Measurements from ENCODE around the gene KRTAP5-4.
"Not testable (repeated sequence)": the region's sequence is repeated elsewhere in the genome, so short reads cannot be mapped to it uniquely, and the experiment has no call there.

Gene KRTAP5-4

DNA sequence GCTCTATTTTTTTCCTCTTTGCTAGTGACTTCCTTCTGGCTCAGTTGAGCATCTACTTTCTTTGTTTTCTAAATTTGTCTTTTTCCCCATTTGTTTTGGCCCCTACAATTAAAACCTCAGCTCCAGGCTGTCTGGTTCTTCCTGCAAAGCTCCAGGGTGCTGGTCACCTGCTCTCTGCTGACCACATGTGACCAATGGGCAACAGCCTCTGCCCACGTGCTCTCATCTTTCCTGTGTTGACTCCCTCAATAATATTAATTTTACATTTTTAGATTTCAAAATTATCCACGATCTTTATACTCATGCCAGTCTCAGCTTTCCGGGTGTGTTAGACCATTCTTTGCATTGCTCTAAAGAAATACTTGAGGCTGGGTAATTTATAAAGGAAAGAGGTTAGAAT lies 23.5 kb downstream of the KRTAP5-4 start:
- DNase-seq = not testable (repeated sequence)

DNA sequence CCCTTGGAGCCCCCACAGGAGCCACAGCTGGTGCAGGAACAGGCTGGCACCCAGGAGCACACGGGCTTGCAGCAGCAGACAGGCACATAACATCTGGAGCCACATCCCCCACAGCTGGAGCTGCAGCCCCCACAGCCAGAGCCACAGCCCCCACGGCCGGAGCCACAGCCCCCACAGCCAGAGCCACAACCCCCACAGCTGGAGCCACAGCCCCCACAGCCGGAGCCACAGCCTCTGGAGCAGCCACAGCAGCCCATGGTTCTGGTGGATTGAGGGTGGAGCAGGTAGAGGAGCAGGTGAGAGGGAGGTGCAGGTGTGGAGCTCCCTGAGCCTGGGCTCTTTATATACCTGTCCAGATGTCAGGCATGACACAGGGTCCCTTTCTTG lies 24.0 kb downstream of the KRTAP5-4 start, which contains the start of gene KRTAP5-2:
TSS of gene KRTAP5-2 (minus strand) at position 301 of the 387 bp plus-strand sequence. CDS start at position 257, 44 bp downstream.
- DNase-seq = no peak

DNA sequence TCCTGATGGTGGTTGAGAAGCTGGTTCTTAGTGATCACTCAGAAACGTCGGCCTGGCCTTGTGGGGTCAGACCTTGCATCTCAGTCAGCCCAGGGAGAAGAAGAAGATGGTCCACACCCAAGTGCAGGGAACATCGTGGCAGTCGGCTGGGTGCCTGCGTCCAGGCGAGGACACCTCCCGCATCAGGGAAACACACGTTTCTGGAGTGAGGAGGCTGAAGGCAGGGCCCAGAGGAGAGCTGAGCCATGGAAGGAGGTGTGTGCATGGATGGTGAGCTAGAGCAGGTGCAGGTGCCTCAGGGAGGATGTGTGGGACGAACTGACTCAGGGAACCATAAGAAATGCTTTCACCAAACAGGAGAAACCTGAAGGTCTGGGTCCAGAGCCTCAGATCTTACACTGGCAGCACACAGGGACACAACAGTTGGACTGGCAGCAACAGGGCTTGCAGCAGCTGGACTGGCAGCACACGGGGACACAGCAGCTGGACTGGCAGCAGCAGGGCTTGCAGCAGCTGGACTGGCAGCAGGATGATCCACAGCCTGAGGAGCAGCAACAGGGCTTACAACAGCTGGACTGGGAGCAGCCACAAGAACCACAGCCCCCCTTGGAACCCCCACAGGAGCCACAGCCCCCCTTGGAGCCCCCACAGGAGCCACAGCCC lies 24.5 kb downstream of the KRTAP5-4 start:
- DNase-seq = no peak

DNA sequence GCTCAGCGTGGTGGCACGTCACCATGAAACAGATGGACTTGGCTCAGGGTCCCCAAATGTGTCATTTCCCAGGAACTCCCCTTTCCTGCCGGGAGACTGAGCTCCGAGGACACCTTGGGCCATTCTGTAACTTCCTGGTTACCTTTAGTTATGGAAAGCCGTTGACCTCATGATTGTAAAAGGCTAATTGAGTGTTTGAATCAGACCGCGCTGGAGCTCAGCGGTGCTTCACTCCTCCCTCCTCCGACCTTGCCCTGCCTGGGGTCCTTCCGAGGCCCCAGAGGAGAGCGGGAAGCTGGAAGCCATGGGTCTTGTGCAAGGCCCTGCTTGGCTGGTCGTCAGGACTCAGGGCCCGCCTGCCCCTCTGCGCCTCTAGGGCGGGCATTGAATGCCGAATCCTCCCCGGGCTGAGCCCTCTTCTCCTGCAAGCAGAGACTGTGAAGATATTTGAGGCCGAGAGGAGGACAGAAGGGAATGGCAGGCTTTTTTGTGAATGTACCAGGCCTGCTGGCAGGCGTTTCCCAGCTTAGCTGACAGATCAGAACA lies 25.3 kb downstream of the KRTAP5-4 start:
- DNase-seq = not testable (repeated sequence)

DNA sequence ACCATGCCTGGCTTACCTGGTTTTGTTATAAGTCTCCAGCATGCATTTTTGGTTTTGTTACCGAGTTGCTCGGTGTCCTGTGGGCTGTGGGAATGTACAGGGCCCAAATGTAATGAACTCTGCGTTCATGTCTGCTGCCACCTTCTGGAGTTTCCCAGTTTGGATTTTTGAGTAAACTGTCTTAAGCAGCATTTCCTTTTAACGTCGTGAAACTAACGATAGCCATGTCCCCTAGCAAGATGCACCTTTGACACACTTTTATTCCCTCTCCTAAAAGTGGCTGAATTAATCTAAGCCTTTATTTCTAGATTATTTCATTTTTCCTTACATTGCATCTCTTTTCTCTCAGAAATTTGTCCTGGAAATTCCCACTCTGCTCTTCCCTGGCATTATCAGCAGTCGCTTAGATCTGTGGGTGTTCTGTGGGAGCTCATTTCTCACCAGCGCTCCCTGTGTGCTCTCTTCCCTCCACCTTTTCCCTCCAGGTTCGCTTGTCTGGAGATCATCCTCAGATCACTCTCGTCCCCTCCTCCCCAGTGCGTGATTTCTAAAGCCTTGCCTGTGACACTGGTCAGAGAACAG lies 25.9 kb downstream of the KRTAP5-4 start:
- DNase-seq = not testable (repeated sequence)

DNA sequence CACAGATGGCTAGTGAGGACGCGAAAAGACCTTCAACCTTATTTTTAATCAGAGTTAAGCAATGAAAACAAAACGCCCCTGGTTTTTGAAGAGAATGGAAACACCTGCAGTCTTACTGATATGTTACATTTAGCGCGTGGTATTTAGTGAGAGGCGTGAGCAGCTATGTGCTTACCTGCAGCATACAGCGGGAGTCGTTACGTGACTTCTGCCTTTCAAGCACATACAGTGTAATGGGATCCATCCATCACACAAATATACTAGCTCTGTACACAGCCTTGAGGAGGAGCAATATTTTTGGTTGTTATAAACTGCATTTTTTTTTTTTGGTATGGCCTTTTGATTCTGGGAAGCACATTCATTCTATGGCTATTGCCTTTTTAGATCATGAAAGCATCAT lies 29.3 kb downstream of the KRTAP5-4 start:
- DNase-seq = no peak

DNA sequence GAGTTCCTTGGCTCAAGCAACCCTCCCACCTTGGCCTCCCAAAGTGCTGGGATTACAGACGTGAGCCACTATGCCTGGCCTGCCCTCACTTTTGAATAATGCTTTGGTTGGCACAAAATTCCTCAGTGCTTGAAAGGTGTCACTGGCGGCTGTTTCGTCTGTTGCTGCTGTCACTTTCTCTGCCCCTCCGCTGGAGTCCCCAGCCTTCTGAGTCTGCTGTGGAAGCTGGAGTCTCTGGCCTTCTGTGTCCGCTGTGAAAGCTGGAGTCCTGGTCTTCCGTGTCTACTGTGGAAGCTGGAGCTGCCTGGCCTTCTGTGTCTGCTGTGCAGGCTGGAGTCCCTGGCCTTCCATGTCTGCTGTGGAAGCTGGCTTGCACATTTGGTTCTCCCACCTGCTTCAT lies 31.9 kb downstream of the KRTAP5-4 start:
- no peak for DNase-seq

DNA sequence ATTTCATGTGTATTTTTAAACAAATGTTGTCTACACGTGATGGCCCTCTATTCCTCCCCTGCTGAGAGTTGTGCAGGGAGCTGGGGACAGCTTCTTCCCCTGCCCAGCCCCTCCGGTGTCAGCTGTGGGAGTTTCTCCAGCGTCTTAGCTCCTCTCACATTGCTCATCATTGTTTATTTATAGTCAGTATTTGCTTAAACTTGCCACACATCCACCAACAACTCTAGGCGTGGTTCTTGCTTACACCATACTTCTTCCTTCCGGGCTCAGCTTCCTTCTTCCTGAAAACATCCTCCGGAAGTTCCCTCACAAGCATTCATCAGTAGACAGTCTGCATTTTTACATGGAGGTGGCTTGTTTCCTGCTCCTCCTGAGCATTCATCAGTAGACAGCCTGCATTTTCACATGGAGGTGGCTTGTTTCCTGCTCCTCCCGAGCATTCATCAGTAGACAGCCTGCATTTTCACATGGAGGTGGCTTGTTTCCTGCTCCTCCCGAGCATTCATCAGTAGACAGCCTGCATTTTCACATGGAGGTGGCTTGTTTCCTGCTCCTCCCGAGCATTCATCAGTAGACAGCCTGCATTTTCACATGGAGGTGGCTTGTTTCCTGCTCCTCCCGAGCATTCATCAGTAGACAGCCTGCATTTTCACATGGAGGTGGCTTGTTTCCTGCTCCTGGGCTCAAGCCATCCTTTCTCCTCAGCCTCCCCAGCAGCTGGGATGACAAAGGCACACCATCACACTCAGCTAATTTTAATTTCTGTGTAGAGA lies 32.6 kb downstream of the KRTAP5-4 start:
- DNase-seq = not testable (repeated sequence)

DNA sequence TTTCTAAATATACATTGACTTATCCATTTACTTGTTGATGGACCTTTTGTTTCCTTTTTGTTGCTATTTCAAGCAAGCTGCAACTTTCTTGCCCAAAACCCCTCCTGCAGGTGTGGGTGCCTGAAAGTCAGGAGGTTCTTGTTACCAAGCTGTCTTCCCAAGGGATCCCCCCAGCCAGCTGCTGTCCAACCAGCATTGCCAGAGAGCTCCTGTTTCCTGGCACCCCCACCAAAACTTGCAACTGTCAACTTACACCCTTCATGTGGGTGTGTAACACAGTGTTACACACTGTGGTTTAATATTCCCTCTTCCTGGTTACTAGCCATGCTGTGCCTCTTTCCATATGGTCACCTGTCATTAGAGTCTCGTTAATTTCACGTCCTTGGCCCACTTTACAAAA lies 35.2 kb downstream of the KRTAP5-4 start:
- no peak for DNase-seq

DNA sequence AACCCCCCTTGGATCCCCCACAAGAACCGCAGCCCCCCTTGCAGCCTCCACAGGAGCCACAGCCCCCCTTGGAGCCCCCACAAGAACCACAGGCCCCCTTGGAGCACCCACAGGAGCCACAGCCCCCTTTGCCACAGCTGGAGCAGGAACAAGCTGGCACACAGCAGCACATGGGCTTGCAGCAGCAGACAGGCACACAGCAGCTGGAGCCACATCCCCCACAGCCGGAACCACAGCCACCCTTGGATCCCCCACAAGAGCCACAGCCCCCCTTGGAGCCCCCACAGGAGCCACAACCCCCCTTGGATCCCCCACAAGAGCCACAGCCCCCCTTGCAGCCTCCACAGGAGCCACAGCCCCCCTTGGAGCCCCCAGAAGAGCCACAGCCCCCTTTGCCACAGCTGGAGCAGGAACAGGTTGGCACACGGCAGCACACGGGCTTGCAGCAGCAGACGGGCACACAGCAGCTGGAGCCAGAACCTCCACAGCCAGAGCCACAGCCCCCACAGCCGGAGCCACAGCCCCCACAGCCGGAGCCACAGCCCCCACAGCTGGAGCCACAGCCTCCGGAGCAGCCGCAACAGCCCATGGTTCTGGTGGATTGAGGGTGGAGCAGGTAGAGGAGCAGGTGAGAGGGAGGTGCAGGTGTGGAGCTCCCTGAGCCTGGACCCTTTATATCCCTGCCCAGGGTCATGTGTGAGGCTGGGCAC lies 37.1 kb downstream of the KRTAP5-4 start, which contains the start of gene KRTAP5-1:
TSS of gene KRTAP5-1 (minus strand) at position 623 of the 710 bp plus-strand sequence. CDS start at position 589, 34 bp downstream.
- not testable (repeated sequence) for DNase-seq

DNA sequence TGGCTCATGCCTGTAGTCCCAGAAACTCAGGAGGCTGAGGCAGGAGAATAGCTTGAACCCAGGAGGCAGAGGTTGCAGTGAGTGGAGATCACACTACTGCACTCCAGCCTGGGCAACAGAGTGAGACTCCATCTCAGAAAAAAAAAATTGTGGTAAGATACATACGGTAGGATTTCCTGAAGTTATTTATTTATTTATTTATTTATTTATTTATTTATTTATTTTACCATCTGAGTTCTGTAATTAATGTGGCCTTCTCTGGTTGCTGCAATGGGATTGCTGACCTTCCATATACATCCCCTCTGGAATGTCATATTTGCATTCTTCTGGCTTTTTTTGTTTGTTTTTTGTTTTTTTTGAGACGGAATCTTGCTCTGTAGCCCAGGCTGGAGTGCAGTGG lies 39.0 kb downstream of the KRTAP5-4 start:
- DNase-seq = not testable (repeated sequence)

DNA sequence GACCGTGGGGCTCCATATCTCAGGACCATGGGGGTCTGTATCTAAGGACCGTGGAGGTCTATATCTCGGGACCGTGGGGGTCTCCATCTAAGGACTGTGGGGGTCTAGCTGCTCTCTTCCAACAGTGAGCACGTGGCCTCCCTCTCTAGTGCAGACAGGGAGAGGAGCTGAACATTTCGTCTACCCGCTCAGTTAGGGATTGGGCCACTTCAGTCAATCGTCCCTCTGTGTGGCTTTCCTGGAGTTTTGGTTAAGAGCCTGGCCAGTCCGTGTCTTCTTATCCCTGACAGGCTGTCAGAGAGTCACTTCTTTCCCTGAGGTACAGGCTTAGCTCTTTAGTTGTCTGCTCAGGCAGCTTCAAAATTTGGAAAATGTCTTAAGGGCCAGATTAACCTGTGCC lies 40.0 kb downstream of the KRTAP5-4 start:
- no peak for DNase-seq

DNA sequence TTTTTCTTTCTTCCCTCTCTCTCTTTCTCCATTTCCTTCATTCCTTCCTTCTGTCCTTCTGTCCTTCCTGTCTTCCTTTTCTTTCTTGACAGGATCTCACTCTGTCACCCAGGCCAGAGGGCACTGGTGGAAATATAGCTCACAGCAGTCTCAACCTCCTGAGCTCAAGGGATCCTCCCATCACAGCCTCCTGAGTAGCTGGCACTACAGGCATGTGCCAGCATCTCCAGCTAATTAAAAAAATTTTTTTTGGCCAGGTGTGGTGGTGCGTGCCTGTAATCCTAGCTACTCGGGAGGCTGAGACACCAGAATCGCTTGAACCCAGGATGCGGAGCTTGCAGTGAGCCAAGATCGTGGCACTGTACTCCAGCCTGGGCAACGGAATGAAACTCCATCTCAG lies 45.1 kb downstream of the KRTAP5-4 start:
- DNase-seq = no peak

DNA sequence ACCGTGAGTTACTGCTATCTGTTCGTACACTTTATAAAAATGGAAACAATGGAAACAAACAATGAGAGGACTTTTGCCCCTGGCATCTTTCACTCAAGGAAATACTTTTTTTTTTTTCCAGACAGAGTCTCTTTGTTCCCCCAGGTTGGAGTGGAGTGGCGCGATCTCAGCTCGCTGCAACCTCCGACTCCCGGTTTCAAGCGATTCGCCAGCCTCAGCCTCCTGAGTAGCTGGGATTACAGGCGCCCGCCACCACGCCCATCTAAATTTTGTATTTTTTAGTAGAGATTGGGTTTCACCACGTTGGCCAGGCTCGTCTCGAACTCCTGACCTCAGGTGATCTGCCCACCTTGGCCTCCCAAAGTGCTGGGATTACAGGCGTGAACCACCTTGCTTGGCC lies 46.2 kb downstream of the KRTAP5-4 start:
- not testable (repeated sequence) for DNase-seq

DNA sequence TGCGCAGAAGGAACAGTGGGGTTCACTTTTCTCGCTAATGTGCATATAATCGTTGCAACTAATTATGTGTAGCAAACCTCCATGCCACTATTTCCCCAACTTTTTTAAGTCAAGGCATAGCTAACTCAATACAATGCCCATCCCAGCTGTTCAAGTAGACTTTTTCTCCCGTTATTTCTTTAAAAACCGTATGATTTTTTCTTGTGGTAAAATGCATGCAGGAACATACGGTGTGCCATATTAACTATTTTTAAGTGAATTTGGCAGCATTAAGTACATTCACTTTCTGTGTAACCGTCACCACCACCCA lies 47.0 kb downstream of the KRTAP5-4 start:
- no peak for DNase-seq

DNA sequence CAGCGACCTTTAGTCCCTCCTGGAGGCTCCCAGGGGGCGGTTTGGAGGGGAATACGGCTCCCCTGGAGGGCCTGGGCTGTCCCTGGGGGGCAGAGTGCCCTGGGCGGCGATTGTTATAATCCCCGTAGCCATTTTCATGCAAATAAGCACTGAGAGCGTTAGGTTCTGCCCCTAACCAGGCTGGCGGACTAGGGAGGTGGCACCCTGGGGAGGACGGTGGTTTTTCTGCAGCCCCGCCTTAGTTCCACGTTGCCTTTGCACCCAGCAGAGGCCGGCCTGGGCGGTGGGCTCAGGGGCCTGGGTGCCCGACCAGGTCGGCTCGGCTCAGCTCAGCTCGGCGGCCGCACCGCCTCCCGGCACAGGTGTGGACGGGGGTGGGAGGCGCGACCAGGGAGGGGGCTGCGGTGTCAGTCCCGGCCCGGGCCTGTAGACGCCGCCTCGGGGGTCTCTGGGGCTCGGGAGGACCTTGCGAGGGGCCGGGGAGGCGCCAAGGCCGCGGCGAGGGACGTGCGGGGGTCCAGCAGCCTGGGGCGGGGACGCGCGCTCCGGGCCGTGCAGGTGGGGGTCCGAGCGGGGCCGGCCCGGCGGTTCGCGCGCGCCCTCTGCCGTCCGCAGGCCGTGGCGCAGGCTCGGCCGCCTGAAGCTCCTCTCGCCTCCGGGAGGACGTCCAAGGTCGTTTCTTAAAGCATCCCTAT lies 47.6 kb downstream of the KRTAP5-4 start:
- no peak for DNase-seq

DNA sequence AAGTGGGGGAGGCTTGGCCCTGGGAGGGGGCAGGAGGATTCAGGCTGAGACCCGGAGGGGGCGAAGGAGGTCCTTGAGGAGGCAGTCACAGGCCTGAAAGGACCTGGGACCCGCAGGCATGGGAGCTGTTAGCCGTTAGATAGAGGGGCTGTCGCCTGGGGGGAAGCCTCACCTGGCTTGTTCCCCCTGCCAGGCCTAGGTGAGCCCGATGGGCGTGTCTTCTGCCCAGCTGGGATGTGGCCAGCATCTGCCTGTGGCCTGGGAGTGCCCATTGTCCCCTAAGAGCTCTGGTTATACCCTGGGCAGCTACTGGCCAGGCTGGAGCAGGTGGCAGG lies 48.1 kb downstream of the KRTAP5-4 start:
- no peak for DNase-seq

DNA sequence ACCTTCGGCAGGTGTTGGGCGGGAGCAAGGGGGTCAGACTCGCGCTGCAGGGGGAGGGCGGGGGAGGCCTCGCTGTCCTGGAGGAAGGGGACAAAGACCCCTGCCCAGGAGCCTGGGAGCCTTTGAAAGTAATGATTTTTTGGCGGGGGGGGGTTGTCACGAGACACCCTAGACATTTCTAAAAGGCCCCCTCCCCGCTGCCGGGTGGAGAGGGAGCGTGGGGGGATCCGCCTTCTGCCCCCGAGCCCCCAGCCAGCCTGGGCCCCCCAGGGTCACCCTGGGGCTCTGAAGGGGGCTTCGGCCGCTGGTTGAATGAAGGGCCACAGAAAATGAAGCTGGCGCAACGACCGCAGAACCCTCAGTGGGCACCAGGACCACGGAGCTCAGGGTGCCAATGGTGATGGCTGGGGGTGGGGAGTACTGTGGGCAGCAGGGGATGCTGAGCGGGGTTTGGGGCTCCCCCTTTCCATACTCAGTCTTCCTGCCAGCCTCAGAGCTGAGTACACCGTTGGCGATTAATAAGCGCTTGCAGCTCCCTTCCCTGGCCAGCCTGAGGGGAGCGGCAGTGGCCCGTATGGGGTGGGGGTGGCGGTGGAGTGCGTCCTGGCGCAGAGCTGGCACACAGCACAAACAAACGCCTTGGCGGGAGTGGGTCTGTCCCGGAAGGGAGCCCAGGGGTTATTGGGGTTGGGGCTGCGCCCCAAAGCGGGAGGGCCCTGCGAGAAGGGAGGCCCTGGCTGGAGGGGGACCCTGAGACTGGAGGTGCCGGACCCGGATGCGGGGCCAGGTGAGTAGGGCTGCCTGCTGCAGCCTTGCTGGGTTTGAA lies 48.6 kb downstream of the KRTAP5-4 start:
- no peak for DNase-seq

DNA sequence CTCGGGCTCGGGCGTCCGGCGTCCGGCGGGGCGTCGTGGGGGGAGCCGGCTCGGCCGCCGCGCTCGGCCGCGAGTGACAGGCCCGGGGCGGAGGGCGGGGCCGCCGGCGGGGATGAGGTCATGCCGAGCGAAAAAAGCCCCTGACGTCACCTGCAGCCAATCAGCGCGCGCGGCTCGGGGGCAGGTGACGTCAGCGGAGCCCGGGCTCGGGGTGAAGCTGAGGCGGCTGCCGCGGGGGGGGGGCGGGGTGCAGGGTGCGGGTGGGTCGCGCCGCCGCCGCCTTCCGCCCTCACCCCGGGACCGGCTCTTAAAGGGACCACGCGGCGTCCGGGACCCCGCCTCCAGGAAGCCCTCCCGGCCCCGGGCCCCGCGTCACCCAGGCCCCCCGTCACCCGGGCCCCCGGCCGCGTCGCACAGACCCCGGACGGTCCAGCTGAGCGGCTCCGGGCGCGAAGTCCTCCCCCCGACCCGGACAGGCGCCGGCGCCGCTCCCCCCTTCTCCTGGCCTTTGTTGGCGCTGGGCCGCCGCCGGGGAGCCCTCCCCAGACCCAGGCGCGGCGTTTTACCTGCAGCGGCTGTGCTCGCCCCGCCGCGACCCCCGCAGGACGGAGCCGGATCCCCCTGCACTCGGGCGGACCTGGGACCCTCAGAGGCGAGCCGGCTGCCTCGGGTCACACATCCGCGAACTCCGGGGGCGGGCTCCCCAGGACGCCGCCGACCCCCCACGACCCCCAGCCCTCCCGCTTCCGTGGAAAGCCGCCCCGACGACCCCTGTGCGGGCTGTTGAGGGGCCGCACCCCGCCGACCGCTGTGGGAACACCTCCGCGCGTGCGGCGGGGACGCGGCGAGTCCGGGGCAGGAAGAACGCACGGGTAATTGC lies 49.5 kb downstream of the KRTAP5-4 start, which contains the start of gene DUSP8:
TSS of gene DUSP8 (minus strand) at position 75 of the 880 bp plus-strand sequence. CDS start 6,445 bp downstream, outside the sequence.
- no peak for DNase-seq

DNA sequence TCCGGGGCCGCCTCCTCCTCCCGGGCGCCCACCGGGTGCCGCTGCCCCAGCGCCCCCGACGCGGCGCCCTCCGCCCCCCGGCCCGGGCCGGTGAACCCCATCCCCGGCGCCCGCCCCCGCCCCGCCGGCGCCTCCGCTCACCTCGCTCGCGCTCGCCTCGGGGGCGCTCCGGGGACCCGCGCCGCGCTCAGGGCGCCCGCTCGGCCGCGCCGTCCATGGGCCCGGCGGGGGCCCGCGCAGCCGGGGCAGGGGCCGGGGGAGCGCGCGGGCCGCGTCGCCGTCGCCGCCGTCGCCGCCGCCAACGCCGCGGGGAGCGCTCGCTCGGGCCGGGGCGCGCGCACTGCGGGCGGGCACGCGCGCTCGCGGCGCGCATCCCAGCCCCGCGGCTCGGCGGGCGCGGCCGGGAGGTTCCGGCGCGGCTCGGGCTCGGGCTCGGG lies 50.2 kb downstream of the KRTAP5-4 start:
- DNase-seq = no peak

Measured in SHP77 treated with DMSO at 0.1 percent for 48 hours (cell line).